WTC11 (cell line): ENCODE measurements around the gene CARD11.

ENCODE experiments used
- ATF2 ChIP-seq: sonication (generic); formaldehyde crosslinking; IDR thresholded peaks from 2 replicates; pipeline ENCODE4 v1.8.1; 2022; ENCODE audit warnings: low read depth, missing genetic modification reagents, borderline replicate concordance
- ATF3 ChIP-seq: sonication (generic); formaldehyde crosslinking; conservative IDR thresholded peaks from 2 replicates; pipeline ENCODE4 v1.8.1; 2022; ENCODE audit warnings: mild to moderate bottlenecking, missing genetic modification reagents
- CREM ChIP-seq: sonication (generic); formaldehyde crosslinking; IDR thresholded peaks from 2 replicates; pipeline ENCODE4 v1.8.1; 2022; ENCODE audit warnings: mild to moderate bottlenecking, missing genetic modification reagents, moderate library complexity
- ESRRA ChIP-seq: sonication (generic); formaldehyde crosslinking; IDR thresholded peaks from 2 replicates; pipeline ENCODE4 v1.8.1; 2022; ENCODE audit warnings: mild to moderate bottlenecking, missing genetic modification reagents, borderline replicate concordance
- NFATC4 ChIP-seq: fragments of 250-450 bp; sonication (Bioruptor Pico); IDR thresholded peaks from 2 replicates; pipeline ENCODE4 v1.9.0; 2021; ENCODE audit warnings: mild to moderate bottlenecking
- SMAD4 ChIP-seq: sonication (generic); formaldehyde crosslinking; IDR thresholded peaks from 2 replicates; pipeline ENCODE4 v1.8.0; 2022; ENCODE audit warnings: mild to moderate bottlenecking, missing genetic modification reagents
- SP1 ChIP-seq: sonication (generic); formaldehyde crosslinking; conservative IDR thresholded peaks from 2 replicates; pipeline ENCODE4 v1.8.1; 2022; ENCODE audit warnings: missing genetic modification reagents
- TCF7 ChIP-seq: sonication (generic); formaldehyde crosslinking; IDR thresholded peaks from 2 replicates; pipeline ENCODE4 v1.8.0; 2022; ENCODE audit warnings: mild to moderate bottlenecking, low read depth, missing genetic modification reagents, moderate library complexity
- ZBTB21 ChIP-seq: sonication (generic); formaldehyde crosslinking; IDR thresholded peaks from 2 replicates; pipeline ENCODE4 v1.8.1; 2023; ENCODE audit warnings: mild to moderate bottlenecking, missing genetic modification reagents, borderline replicate concordance
- ZNF512 ChIP-seq: sonication (generic); formaldehyde crosslinking; IDR thresholded peaks from 2 replicates; pipeline ENCODE4 v1.8.1; 2022; ENCODE audit warnings: missing genetic modification reagents, borderline replicate concordance
- TF ChIP-seq, protein P1 (sequence below): fragments of 200-600 bp; IDR thresholded peaks from 2 replicates; pipeline ENCODE4 v1.8.0; 2022; ENCODE audit warnings: antibody characterized with exemption
- TF ChIP-seq, protein P2 (sequence below): sonication (generic); formaldehyde crosslinking; IDR thresholded peaks from 2 replicates; pipeline ENCODE4 v1.8.1; 2023; ENCODE audit warnings: mild to moderate bottlenecking, missing genetic modification reagents
- TF ChIP-seq, protein P3 (sequence below): sonication (generic); formaldehyde crosslinking; IDR thresholded peaks from 2 replicates; pipeline ENCODE4 v1.8.0; 2022; ENCODE audit warnings: mild to moderate bottlenecking, missing genetic modification reagents

- TF ChIP-seq, protein P1, sequence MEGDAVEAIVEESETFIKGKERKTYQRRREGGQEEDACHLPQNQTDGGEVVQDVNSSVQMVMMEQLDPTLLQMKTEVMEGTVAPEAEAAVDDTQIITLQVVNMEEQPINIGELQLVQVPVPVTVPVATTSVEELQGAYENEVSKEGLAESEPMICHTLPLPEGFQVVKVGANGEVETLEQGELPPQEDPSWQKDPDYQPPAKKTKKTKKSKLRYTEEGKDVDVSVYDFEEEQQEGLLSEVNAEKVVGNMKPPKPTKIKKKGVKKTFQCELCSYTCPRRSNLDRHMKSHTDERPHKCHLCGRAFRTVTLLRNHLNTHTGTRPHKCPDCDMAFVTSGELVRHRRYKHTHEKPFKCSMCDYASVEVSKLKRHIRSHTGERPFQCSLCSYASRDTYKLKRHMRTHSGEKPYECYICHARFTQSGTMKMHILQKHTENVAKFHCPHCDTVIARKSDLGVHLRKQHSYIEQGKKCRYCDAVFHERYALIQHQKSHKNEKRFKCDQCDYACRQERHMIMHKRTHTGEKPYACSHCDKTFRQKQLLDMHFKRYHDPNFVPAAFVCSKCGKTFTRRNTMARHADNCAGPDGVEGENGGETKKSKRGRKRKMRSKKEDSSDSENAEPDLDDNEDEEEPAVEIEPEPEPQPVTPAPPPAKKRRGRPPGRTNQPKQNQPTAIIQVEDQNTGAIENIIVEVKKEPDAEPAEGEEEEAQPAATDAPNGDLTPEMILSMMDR = no peak
- TF ChIP-seq ATF2 (CRISPR knock-in tag) (no peak), ATF3 (CRISPR knock-in tag) (no peak), ZBTB21 (CRISPR knock-in tag) (no peak), SP1 (no peak), TCF7 (CRISPR knock-in tag) (no peak), ESRRA (CRISPR knock-in tag) (no peak), CREM (no peak), SMAD4 (CRISPR knock-in tag) (no peak), NFATC4 (CRISPR knock-in tag) (no peak), ZNF512 (CRISPR knock-in tag) (no peak)
- TF ChIP-seq, protein P2, sequence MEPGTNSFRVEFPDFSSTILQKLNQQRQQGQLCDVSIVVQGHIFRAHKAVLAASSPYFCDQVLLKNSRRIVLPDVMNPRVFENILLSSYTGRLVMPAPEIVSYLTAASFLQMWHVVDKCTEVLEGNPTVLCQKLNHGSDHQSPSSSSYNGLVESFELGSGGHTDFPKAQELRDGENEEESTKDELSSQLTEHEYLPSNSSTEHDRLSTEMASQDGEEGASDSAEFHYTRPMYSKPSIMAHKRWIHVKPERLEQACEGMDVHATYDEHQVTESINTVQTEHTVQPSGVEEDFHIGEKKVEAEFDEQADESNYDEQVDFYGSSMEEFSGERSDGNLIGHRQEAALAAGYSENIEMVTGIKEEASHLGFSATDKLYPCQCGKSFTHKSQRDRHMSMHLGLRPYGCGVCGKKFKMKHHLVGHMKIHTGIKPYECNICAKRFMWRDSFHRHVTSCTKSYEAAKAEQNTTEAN = no peak
- TF ChIP-seq, protein P3, sequence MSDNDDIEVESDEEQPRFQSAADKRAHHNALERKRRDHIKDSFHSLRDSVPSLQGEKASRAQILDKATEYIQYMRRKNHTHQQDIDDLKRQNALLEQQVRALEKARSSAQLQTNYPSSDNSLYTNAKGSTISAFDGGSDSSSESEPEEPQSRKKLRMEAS (CRISPR knock-in tag) = no peak
These were observed 109.4 kb downstream of the CARD11 start for GRCh38 chr7:2934211-2934731.
